Body of pancreas (tissue), 4 donors: Measurements from ENCODE around the gene WNT3A.

Source experiments
- CTCF ChIP-seq, 7 experiments: fragments of 450-650 bp in 4 of 7; fragments of 200-600 bp in 3 of 7; sonication (generic) in 3 of 7; IDR thresholded peaks; one replicate each; pipeline ENCODE4 v1.5.1; 2016 to 2019; ENCODE audit warnings: antibody characterized with exemption in 7 of 7
- POLR2A ChIP-seq, 3 donors: fragments of 450-650 bp; IDR thresholded peaks; one replicate each; pipeline ENCODE4 v1.6.1; 2016; ENCODE audit warnings: antibody characterized with exemption in 3 of 3, mild to moderate bottlenecking in 2 of 3

DNA sequence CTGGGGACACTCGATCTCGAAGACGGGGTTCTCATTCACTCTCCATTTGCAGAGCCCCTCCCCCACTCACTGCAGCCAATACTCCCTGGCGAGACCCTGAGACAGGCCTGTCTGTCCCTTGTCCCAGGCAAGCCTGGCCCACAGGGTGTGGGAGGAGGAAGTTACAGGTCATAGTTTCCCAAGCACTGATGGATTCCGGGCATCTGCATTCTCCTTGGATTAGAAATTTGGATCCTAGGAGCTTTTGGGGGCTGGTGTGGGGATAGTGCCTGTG is 11.3 kb downstream of the WNT3A start:
- no peak for TF ChIP-seq CTCF (IDR thresholded peaks at IDR 0.05)
- no peak for TF ChIP-seq POLR2A (IDR thresholded peaks at IDR 0.05)
